Adrenal gland (tissue), 5 donors: ENCODE measurements around the gene CRADD.

ENCODE experiments used
- POLR2A ChIP-seq, 2 donors: fragments of 450-650 bp; IDR thresholded peaks; one replicate each; pipeline ENCODE4 v1.6.1; 2017; ENCODE audit warnings: antibody characterized with exemption in 2 of 2, mild to moderate bottlenecking in 2 of 2, moderate library complexity in 1 of 2
- TF ChIP-seq, protein P1 (sequence below), 6 experiments: fragments of 450-650 bp in 4 of 6; fragments of 200-600 bp in 2 of 6; sonication (generic) in 1 of 6; IDR thresholded peaks; 1 replicate in 5 of 6; 2 replicates in 1 of 6; pipeline versions ENCODE4 v1.5.1 to v1.8.0; 2016 to 2021; ENCODE audit warnings: antibody characterized with exemption in 6 of 6, mild to moderate bottlenecking in 2 of 6, moderate library complexity in 1 of 6
- donor health status: DM: no; HTN: no; CAD: no.

DNA sequence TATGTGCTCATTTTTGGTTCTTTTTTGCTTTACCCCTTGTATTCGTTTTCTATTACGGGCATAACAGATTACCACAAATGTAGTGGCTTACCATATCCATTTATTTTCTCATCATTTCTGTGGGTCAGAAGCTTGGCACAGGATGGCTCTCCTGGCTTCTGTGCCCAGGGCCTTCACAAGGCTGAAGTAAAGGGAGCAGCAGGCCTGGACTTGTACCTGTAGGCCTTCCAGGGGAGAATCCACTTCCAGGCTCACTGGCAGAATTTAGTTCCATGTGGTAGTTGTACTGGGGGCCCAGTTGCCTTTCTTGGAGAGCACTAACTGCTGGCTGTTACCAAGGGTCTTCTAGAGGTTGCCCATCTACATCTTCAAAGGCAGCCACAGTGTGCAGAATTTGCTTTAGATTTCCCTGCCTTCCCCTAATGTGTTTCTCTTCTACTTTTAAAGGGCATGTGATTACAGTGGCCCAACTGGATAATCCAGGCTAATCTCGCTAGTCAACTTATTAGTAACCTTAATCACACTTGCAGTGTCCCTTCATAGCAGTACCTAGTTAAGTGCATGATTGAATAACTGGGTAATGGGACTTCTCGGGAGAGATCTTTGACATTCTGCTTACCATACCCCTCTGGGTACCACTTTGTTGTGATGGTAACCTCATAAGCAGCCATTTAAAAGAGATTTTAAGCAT lies 67.0 kb downstream of the CRADD start:
- TF ChIP-seq, protein P1, sequence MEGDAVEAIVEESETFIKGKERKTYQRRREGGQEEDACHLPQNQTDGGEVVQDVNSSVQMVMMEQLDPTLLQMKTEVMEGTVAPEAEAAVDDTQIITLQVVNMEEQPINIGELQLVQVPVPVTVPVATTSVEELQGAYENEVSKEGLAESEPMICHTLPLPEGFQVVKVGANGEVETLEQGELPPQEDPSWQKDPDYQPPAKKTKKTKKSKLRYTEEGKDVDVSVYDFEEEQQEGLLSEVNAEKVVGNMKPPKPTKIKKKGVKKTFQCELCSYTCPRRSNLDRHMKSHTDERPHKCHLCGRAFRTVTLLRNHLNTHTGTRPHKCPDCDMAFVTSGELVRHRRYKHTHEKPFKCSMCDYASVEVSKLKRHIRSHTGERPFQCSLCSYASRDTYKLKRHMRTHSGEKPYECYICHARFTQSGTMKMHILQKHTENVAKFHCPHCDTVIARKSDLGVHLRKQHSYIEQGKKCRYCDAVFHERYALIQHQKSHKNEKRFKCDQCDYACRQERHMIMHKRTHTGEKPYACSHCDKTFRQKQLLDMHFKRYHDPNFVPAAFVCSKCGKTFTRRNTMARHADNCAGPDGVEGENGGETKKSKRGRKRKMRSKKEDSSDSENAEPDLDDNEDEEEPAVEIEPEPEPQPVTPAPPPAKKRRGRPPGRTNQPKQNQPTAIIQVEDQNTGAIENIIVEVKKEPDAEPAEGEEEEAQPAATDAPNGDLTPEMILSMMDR (IDR thresholded peaks at IDR 0.05), result no peak
- TF ChIP-seq POLR2A (IDR thresholded peaks at IDR 0.05), result no peak
